GM12892 (cell line): Measurements from ENCODE around the gene RUBCN.
"Not testable (repeated sequence)": the region's sequence is repeated elsewhere in the genome, so short reads cannot be mapped to it uniquely, and the experiment has no call there.

Source experiments
- POLR2A ChIP-seq: IDR thresholded peaks from 2 replicates; pipeline ENCODE4 v1.6.1; 2011; ENCODE audit warnings: low read depth, low read length, control low read depth
- POLR2AphosphoS5 ChIP-seq: IDR thresholded peaks from 2 replicates; pipeline ENCODE4 v1.6.1; 2011; ENCODE audit warnings: low read depth, low read length, control low read depth
- TAF1 ChIP-seq: IDR thresholded peaks from 2 replicates; pipeline ENCODE4 v1.6.1; 2011; ENCODE audit warnings: low read depth, mild to moderate bottlenecking, control low read depth, low read length, borderline replicate concordance

DNA sequence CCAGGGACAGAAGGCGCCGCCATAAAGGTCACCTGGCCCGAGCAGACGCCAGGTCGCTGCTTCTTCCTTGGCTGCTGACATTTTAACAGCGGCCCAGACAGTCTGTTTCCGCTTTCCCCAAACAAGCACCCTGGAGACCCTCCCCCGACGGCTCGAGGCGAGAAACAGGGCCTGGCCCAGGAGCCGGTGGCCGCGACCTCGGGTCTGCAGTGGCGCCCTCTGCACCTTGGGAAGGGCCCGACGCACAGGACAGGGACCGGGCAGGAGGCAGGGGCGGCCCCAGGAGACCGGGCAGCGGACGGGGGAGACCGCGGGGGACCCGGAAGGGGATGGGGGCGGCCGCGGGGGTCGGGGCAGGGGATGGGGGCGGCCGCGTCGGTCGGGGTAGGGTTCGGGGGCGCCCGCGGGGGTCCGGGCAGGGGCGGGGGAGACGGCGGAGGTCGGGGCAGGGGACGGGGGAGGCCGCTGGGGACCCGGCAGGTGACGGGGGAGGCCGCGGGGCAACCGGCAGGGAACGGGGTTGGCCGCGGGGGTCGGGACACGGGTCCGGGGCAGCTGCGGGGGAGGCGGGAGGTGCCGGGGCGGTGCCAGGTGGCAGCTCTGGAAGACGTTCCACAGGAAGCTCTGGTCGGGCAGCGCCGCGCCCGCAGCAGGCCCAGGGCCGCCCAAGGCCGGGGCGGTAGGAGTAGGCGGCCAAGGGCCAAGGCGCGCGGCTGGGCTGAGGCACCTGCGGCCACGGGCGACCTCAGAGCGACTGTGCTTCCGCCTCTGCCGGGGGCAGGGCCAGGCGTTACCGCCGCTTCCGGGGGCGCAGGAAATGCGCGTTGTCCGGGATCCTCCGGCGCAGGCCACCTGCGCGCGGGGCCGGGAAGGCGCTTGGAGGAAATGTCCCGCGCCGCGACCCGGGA, 82.4 kb downstream of the RUBCN start:
- not testable (repeated sequence) for TF ChIP-seq POLR2AphosphoS5, POLR2A, TAF1
